HG03558 (cell line): Measurements from ENCODE around the gene FBLIM1.

Experiments
- ATAC-seq: cut with Tn5 transposase; IDR thresholded peaks from one replicate; pipeline ENCODE4 v1.9.1; 2021; ENCODE audit warnings: moderate number of reproducible peaks; ENCODE audit not compliant: unreplicated experiment; ENCODE audit errors: extremely low read depth

Gene FBLIM1

DNA sequence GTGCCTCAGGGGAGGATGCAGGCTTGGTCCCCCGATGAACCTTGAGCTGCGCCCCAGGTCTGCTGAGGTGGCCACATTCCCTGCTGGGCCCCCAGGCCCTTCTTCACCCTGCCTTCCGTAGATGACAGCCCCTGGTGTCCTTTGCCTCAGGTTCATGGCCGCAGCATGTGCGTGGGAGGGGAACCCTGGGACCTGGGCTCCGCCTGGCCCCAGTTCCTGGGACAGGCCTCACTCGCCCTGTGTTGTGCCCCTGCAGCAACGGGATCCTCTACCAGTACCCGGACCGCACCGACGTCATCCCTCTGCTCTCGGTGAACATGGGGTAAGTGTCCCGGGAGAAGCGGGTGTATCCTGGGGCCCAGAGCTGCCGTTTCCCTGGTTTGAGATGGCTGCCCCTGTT is 27.7 kb upstream of the FBLIM1 start:
- ATAC-seq: no peak

DNA sequence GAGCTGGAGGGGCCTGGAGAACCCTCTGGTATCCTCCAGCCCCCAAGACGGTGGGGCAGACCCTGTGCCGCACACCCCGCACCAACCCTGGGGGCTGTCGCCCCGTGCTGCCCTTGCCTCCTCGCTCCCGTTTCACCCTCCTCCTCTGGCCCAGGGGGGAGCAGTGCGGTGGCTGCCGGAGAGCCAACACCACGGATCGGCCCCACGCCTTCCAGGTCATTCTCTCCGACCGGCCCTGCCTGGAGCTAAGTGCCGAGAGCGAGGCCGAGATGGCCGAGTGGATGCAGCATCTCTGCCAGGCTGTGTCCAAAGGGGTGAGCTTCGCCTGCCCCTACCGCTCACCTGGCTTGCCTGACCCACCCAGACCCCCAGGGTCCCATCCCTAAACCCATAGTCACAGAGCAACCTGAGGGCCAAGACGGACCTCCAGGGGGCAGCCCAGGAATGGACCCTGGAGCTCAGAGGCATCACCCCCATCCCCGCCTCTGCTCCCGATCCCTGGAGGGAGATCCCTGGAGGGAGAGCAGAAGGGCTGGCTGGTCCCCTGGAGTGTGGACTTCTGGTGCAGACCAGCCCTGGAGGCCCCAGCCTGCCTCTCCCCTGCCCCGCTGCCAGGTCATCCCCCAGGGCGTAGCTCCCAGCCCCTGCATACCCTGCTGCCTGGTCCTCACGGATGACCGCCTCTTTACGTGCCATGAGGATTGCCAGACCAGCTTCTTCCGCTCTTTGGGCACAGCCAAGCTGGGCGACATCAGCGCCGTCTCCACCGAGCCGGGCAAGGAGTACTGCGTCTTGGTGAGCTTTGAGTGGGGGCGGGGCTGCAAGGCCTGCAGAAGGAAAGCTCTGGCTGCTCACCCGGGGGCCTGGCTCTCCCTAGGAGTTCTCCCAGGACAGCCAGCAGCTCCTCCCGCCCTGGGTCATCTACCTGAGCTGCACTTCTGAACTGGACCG is 26.6 kb upstream of the FBLIM1 start:
- ATAC-seq: no peak

DNA sequence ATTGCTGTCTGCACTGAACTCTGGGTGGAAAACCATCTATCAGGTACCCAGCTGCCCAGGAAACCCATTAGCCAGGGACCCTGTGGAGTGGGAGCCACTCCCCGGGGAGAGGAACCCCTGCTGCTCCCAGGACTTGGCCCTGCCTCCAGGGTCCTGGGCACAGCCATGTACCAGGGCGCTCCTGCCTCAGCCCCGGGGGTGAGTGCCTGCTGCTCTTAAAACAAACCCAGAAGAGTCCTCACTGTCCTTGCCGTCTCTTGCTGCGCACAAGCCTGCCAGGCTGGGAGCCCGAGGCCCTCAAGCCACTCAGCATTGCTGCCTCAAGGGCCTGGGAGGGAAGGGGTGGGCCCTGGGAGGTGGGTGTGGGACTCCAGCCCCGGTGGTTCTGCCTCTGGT is 25.9 kb upstream of the FBLIM1 start:
- ATAC-seq: no peak

DNA sequence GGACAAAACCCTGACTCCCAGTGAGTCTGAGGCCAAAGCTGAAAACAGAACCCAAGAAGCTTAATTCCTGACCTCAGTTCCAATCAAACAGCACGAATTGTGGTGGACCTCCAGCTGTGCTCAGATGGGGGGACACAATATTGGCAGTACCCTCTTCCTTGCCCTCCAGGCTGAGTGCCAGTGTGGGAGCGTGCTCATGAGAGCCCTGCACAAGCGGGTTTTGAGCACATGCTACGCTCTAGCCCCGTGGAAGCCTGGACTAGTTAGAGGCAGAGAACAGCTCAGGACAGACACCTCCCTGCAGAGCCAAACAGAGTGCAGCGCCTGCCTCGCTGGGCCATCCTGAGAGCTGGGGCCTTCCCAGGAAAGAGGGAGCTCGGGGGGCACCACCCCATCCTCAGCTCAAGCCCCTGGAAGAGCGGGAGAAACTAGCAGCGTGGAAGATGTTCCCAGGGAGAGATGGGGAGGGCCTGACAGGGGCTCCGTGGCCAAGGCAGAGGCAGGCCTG is 25.3 kb upstream of the FBLIM1 start:
- no peak for ATAC-seq

DNA sequence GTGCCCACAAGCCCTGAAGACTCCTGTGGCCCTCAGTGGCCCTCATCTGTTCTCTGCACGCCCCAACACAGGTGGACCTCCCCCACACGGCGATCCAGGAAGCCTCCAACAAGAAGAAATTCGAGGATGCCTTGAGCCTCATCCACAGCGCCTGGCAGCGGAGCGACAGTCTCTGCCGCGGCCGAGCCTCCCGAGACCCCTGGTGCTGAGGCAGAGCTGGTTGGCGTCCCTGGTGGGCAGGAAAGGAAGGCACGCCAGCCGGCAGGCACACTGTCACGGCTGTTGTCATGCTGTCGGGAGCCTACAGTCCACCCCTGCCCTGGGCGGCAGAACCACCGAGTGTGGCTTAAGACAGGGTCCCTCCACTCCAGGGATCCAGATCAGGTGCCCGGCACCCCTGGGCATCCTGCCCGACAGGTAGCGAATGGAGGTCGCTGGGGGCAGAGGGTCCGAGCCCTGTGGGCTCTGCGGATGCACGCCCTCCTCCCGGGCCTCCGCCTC is 24.8 kb upstream of the FBLIM1 start:
- ATAC-seq: no peak

DNA sequence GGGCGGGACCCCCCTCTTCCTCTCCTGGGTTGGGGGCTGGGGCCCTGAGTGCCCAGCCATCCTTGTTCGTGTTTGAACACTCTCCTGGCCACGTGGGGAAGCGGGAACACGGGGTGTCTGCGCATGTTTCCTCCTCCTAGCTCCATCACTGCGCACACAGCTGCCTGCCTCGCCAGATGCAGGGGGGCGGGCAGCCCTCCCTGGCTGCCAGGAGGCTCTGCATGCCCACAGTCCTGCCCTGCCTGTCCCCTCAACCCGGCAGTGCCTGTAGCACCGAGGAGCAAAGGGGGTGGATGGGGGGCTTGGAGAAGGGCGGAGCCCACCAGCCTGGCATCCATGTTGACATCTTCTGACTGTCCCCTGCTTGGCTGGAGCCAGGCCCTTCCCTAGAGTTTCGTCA is 24.3 kb upstream of the FBLIM1 start:
- no peak for ATAC-seq

DNA sequence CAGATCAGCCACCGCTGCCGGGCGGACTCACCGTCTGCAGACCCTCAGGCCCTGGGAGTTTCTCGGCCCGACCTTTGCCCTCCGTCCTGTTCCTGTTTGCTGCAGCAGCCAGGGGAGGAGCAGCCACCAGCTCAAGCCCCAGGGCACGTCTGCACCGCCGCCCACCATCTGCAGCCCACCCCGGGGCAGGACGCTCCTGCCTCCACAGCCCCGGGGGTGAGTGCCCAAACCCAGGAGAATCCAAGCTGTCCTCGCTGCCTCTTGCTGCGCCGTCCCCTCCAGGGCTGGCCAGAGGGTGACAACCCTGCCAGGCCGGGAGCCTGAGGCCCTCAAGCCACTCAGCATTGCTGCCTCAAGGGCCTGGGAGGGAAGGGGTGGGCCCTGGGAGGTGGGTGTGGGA is 23.7 kb upstream of the FBLIM1 start:
- no peak for ATAC-seq

DNA sequence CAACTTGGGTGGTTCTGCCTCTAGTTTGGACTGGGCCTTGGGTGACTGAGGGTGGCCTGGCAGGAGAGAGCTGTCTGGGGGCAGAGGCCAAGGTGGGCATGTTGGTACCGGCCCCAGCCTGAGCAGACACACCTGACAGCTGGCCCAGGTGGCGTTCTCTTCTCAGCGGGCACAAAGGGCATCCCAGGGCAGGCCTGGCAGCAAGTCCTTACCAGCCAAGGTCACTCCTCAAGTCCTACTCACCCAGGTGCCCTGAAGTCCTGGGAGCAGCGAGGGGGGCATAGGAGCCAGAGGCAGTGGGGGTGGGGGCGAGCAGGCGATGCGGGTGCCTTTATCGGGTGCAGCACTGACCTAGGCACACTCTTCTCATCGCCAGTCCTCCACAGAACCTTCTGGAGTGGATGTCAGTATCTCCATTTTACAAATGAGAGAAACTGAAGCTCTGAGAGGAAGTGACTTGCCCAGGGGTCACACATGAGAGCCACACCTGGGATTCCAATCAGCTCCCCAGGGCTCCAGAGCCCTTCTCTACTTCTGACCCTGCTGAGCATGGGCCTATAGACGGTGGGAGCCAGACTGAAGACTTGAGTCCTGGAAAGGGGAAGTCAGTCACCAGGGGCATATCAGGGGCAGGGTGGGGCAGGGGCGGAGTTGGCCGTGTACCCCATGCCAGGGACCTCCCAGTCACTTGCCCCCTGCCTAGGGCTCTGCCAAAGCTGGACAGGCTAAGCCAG is 23.1 kb upstream of the FBLIM1 start:
- no peak for ATAC-seq

DNA sequence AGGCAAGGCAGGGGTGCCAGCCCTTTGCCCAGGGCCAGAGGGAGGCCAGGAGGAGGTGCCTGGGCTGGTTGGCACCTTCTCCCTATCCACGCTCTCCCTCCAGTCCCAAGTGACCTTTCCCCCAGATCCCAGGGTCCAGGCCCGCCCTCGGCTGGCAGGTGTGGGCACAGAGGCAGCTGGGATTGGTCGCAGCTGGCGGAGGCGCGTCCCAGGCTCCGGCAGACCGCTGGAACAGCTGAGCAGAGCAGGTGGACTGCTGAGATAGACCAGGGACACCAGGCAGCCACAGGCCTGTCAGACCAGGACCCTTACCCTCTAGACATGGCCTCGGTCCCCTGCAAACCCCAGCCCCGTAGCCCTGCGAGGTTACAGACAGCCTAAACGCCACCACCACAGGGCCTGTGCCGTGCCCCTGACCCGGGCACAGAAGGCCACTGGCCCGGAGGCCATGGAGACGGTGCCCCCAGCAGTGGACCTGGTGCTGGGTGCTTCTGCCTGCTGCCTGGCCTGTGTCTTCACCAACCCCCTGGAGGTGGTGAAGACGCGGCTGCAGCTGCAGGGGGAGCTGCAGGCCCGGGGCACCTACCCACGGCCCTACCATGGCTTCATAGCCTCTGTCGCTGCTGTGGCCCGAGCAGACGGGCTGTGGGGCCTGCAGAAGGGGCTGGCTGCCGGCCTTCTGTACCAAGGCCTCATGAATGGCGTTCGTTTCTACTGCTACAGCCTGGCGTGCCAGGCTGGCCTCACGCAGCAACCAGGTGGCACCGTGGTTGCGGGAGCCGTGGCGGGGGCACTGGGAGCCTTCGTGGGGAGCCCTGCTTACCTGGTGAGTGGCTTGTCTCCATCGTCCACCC is 22.3 kb upstream of the FBLIM1 start, which contains the start of gene SLC25A34:
Gene SLC25A34 (plus strand): TSS at position 221 of the 854 bp plus-strand sequence. CDS start 228 bp downstream, at position 449.
- ATAC-seq: no peak

DNA sequence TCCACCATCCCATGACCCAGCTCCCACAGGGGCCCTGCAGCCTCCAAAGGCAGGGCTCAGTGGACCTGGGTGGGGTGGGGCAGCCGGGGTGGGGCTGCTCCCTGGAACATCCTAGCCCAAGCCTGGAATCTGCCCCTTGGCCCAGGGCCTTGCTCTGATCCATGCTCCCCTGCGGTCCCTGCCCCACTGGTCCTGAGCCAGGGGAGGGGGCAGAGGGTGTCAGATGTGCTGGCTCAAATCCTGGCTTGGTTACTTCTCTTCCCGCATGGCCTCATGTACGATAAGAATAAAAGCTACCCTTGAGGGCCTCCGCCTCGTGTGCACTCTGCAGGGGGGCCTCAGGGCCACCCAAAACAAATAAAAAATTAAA is 21.7 kb upstream of the FBLIM1 start:
- no peak for ATAC-seq

DNA sequence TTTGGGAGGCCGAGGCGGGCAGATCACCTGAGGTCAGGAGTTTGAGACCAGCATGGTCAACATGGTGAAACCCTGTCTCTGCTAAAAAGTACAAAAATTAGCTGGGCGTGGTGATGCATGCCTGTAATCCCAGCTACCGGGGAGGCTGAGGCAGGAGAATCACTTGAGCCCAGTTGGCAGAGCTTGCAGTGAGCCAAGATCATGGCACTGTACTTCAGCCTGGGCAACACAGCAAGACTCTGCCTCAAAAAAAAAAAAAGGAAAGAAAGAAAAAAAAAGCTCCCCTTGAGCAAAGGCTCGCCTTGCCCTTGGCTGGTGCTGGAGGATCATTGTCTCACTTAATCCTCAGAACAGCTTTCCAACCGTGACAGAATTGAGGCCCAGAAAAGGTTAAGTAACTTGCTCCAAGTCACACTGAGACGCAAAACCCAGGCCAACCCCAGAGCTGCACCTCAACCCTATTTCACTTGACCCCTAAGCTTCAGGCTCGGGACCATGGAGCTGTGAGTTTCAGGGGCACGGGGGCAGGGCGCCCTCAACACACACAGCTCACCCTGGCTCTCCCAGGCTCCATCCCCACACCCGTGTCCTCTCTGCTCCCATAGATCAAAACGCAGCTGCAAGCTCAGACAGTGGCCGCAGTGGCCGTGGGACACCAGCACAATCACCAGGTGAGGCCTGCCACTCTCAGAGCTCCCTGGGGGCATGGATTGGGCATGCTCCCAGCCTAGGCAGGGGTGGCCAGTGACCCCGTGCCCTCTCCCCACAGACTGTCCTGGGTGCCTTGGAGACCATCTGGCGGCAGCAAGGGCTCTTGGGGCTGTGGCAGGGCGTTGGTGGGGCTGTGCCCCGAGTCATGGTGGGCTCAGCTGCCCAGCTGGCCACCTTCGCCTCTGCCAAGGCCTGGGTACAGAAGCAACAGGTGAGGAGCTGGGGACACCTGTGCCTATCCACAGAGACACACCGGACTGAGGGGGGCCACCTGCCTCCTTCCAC is 21.0 kb upstream of the FBLIM1 start:
- no peak for ATAC-seq

DNA sequence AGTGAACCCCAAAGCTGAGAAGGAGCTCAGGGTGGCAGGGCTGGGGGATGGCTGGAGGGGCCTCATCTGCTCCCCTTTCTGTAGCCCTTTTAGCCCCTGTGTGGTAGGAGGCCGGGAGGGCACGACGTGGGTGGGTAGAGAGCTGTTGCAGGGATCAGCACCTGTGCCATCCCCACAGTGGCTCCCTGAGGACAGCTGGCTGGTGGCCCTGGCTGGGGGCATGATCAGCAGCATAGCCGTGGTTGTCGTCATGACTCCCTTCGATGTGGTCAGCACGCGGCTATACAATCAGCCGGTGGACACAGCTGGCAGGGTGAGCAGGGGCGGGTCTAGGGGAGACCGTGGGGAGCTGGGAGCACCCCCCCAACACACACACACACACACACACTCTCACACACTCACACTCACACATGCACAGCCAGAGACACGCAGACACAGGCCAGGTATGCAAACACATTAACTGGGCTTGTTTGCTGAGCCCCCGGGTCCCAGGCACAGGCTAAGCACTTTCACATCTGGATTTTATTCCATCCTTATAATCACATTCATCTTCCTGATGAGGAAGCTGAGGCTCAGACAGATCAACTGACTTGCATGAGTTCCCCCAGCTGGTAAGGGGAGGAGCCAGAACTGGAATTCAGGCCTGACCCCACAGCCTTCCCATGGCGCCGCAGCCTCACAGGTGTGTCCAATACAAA is 20.0 kb upstream of the FBLIM1 start:
- no peak for ATAC-seq

DNA sequence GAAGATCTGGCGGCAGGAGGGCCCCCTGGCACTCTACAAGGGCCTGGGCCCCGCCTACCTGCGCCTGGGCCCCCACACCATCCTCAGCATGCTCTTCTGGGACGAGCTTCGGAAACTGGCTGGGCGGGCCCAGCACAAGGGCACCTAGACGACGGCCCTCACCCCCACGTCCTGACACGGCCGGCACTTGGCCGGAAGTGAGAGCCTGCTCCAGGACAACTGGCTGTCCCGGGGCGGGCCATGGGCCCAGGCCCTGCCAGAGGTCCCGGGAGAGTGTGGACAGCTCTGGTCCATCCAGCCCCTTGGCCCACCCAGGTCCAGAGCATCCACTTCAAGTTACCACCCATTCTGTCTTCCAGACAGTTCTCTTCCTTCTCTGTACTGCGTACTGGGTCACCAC is 19.3 kb upstream of the FBLIM1 start:
- ATAC-seq: no peak

DNA sequence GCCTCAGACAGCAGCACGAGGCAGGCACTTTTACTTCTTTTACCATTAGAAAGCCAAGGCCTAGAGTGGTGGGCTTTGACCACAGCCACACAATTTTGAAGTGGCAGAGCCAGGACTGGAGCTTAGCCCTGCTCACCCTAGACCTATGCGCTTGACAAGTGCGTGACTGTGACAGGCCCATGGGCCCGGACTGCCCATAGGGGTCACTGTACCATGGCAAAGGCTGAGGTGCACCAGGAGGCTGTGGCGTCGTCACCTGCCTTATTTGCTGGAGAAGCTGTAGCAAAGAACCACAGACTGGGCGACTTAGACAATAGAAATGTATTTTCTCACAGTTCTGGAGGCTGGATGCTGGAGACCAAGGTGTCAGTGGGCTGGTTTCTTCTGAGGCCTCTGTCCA is 18.9 kb upstream of the FBLIM1 start:
- ATAC-seq: no peak

DNA sequence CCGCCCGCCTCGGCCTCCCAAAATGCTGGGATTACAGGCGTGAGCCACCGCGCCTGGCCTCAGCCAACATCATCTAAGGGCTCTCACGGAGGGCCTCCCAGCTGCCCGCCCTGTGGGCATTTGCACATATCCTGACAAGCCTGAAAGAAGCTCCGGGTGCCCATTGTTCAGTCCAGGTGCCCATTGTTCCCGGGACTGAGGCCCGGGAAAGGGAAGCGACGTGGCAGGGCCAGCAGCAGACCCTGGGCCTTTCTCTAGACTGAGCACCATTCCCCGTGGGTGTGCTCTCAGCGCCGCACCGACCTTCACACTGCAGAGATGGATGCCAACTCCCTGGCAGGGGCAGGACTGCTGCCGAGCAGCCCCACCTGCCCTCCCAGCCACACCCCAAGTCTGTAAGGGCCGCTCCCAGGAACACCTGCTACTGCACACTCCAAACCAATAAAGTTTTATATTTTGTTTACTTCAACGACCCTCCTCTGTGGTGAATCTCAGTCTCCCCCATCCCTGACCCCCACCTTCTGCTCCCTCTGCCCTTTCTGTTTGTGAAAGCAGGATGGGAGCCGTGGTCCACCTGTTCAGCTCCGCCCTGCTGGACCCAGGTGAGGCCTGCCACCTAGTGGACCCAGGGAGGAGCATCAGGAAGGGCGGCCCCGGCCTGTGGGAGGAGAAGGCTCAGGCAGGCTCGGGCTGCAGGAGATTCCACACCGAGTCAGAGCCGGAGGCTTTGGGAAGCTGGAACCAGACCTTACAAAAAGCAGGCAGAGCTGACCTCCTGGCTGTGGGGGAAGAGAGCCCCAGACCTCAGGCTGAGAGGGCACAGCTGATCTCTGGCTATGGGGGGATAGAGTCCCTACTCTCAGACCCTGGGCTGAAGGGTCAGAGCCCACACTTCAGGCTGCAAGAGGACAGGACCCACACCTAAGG is 17.4 kb upstream of the FBLIM1 start:
- ATAC-seq: no peak

DNA sequence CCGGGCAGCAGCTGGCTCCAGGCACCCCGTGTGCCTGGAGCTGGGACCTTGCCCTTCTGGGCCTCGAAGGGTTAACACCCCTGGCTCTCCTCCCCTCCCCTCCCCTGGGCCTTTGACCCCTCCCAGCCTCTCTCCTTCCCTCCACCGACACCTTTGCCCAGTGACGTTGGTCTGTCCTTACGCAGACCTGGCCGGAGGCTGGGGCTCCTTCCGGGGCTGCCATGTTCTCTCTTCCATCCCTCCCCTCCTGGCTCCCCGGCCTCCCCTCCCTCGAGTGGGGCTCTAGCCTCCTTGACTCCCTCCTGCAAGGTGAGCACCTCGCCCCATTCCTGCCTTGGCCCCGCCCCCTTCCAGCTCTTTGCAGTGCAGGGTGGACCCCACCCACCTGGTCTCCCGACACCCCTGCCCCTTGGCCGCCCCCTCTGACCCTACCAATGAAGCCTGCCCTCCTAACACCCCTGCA is 16.2 kb upstream of the FBLIM1 start, which contains the start of gene TMEM82:
Gene TMEM82 (plus strand): TSS at position 161 of the 463 bp plus-strand sequence. CDS start 61 bp downstream, at position 222.
- no peak for ATAC-seq

DNA sequence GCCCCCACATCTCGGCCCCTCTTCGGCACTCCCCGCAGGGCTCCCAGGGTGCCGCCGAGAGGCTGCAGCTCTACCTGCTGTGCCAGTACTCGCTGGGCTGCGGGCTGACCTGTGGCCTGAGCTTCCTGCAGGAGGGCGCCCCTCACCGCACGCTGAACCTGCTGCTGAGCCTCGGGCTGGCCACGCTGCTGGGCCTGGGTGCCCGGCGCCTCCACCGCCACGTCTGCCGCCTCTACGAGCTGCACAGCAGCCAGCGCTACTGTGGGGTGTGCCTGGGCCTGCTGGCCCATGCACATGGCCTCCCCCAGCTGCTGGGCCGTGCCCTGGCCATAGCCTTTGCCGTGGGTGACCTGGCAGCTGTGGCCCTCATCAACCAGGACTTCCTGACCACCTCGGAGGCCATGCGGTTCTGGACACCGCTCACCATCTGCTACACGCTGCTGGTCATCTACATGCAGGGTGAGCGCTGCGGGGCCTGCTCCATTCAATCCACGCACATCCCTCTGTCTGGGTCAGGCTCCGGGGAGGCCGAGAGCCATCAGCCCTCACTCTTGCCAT is 14.4 kb upstream of the FBLIM1 start:
- no peak for ATAC-seq
